ENCODE measurements around the gene BACH2. TPM values are rescaled to one million over a fixed set of nuclear protein-coding genes. Genes with fewer than 3 reads are reported as not detected.

Gene BACH2
- polyA plus RNA-seq, 1 of the 3 experiments (the other 2 are of a cell fraction): 0.46 TPM

DNA sequence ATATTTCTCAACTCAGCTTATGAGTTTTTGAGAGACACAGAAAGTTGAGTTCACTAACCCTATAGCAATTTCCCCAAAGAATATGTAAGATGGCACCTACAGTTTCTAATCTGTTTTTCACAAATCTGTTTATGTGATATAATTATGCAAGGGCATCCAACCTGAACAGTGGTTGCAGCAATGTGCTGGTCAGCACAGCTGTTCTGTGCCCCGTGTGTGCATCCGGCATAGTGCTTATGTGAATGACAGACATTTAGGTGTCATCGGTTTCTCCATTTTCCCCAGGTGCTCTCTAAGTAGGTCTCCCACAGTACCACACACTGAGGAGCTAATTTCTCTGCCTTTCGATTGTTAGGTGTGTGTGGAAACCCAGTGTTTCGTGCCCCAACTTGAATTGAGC lies 7.7 kb upstream of the BACH2 start:
- no peaks in the 10 kb centered on the region for H4K20me1 ChIP-seq (ENCODE audit: insufficient read depth)
- 73% methylated on average over 5 of the region's 5 CpGs for WGBS (ENCODE audit: low lambda C conversion rate)
- H3K9me2 ChIP-seq: no peaks in the 10 kb centered on the region
- no peaks in the 10 kb centered on the region for H3K36me3 ChIP-seq (replicated peaks in 1 of 2; ENCODE audit: control insufficient read depth in 1 of 2, insufficient read depth in 2 of 2, low read length in 1 of 2)
- no peaks in the 10 kb centered on the region for H3K9me3 ChIP-seq
- ChIA-PET CTCF (interaction anchor here (0.9 to 1.9 kb wide), 6 partner anchors 9 to 364 kb away, joined by 3 to 9 read pairs (median 4); no protein-coding TSS in a partner anchor), POLR2A (no interaction called here)
- no peak overlapping the region for H3K4me3 ChIP-seq (ENCODE audit: low read depth in 2 of 2, low read length in 1 of 2)
- peaks cover 20% of the 10 kb centered on the region for H3K27me3 ChIP-seq (ENCODE audit: insufficient read depth)
- H3K4me1 ChIP-seq (ENCODE audit: control insufficient read depth in 1 of 2, insufficient read depth in 2 of 2, low read depth in 1 of 2, low read length in 1 of 2): no peaks in the 10 kb centered on the region; a peak in 1 of 4 replicates
- no peak overlapping the region for H3K4me2 ChIP-seq
- H3K9ac ChIP-seq: no peak overlapping the region
- H2AFZ ChIP-seq (ENCODE audit: low read depth): no peak overlapping the region
- no peak overlapping the region for H3K27ac ChIP-seq (ENCODE audit: low read depth in 2 of 2, low read length in 1 of 2)
- H3K79me2 ChIP-seq (ENCODE audit: insufficient read depth): no peaks in the 10 kb centered on the region
- H3F3A ChIP-seq (replicated peaks; ENCODE audit: insufficient read depth): no peaks in the 10 kb centered on the region
- no peak for DNase-seq
- TF ChIP-seq RFX5 (IDR thresholded peaks at IDR 0.05; ENCODE audit: low read length) (no peak), JUND (IDR thresholded peaks at IDR 0.05) (no peak), FOSL2 (IDR thresholded peaks at IDR 0.05; ENCODE audit: borderline replicate concordance, low read depth) (no peak), NRF1 (IDR thresholded peaks at IDR 0.05; ENCODE audit: low read depth, low read length) (no peak), RCOR1 (IDR thresholded peaks at IDR 0.05; ENCODE audit: low read length) (no peak), FOXJ3 (CRISPR knock-in tag; IDR thresholded peaks at IDR 0.05) (no peak), GABPA (IDR thresholded peaks at IDR 0.05; ENCODE audit: low read depth) (no peak), SMC3 (IDR thresholded peaks at IDR 0.05; ENCODE audit: low read depth, low read length) (no peak), CHD2 (IDR thresholded peaks at IDR 0.05; ENCODE audit: low read length, partially characterized antibody) (no peak), GATA2 (CRISPR knock-in tag; IDR thresholded peaks at IDR 0.05) (no peak), MEF2A (IDR thresholded peaks at IDR 0.05; ENCODE audit: borderline replicate concordance, low read depth) (no peak), FOXM1 (IDR thresholded peaks at IDR 0.05; ENCODE audit: low read depth) (no peak), SIN3A (IDR thresholded peaks at IDR 0.05; ENCODE audit: borderline replicate concordance, low read depth, low read length) (no peak), TAF1 (IDR thresholded peaks at IDR 0.05; ENCODE audit: borderline replicate concordance, low read depth, low read length) (no peak), ELF1 (IDR thresholded peaks at IDR 0.05) (no peak)
- TF ChIP-seq, protein P1, sequence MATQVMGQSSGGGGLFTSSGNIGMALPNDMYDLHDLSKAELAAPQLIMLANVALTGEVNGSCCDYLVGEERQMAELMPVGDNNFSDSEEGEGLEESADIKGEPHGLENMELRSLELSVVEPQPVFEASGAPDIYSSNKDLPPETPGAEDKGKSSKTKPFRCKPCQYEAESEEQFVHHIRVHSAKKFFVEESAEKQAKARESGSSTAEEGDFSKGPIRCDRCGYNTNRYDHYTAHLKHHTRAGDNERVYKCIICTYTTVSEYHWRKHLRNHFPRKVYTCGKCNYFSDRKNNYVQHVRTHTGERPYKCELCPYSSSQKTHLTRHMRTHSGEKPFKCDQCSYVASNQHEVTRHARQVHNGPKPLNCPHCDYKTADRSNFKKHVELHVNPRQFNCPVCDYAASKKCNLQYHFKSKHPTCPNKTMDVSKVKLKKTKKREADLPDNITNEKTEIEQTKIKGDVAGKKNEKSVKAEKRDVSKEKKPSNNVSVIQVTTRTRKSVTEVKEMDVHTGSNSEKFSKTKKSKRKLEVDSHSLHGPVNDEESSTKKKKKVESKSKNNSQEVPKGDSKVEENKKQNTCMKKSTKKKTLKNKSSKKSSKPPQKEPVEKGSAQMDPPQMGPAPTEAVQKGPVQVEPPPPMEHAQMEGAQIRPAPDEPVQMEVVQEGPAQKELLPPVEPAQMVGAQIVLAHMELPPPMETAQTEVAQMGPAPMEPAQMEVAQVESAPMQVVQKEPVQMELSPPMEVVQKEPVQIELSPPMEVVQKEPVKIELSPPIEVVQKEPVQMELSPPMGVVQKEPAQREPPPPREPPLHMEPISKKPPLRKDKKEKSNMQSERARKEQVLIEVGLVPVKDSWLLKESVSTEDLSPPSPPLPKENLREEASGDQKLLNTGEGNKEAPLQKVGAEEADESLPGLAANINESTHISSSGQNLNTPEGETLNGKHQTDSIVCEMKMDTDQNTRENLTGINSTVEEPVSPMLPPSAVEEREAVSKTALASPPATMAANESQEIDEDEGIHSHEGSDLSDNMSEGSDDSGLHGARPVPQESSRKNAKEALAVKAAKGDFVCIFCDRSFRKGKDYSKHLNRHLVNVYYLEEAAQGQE (IDR thresholded peaks at IDR 0.05; ENCODE audit: low read depth, low read length): no peak
- TF ChIP-seq, protein P2, sequence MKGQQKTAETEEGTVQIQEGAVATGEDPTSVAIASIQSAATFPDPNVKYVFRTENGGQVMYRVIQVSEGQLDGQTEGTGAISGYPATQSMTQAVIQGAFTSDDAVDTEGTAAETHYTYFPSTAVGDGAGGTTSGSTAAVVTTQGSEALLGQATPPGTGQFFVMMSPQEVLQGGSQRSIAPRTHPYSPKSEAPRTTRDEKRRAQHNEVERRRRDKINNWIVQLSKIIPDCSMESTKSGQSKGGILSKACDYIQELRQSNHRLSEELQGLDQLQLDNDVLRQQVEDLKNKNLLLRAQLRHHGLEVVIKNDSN (IDR thresholded peaks at IDR 0.05; ENCODE audit: borderline replicate concordance, low read depth): no peak
- TF ChIP-seq, protein P3, sequence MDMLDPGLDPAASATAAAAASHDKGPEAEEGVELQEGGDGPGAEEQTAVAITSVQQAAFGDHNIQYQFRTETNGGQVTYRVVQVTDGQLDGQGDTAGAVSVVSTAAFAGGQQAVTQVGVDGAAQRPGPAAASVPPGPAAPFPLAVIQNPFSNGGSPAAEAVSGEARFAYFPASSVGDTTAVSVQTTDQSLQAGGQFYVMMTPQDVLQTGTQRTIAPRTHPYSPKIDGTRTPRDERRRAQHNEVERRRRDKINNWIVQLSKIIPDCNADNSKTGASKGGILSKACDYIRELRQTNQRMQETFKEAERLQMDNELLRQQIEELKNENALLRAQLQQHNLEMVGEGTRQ (IDR thresholded peaks at IDR 0.05; ENCODE audit: borderline replicate concordance, low read depth, low read length): no peak

All from SK-N-SH (cell line).